GM12872 (cell line): ENCODE measurements around the gene CALR3.

Experiments
- CTCF ChIP-seq: IDR thresholded peaks from 3 replicates; pipeline ENCODE4 v1.5.1; 2011; ENCODE audit warnings: low read depth, mild to moderate bottlenecking, low read length, moderate library complexity; ENCODE audit not compliant: insufficient read depth

Gene CALR3

GRCh38 chr19:16520986-16521624, 25.1 kb upstream of the CALR3 start:
- TF ChIP-seq CTCF = no peak

- TF ChIP-seq CTCF = no peak
These were observed 24.4 kb upstream of the CALR3 start for GRCh38 chr19:16520074-16520973.

- TF ChIP-seq CTCF = no peak
These were observed 23.3 kb upstream of the CALR3 start for GRCh38 chr19:16519230-16519687.

GRCh38 chr19:16518483-16519229, 22.7 kb upstream of the CALR3 start:
- TF ChIP-seq CTCF = 0 out of 3 replicates have a peak, but pooled peaks have one; percentile 11

GRCh38 chr19:16518061-16518460, 22.1 kb upstream of the CALR3 start:
- no peak for TF ChIP-seq CTCF

GRCh38 chr19:16516923-16517610, 21.1 kb upstream of the CALR3 start:
- no peak for TF ChIP-seq CTCF
